Nephron progenitor cell (in vitro differentiated cells): ENCODE measurements around the gene SELENON.

ENCODE experiments used
- DNase-seq: peaks from one replicate; pipeline ENCODE4 v3.0.0; 2021
- H3K27ac Mint-ChIP-seq: 2 replicates; pipeline ENCODE4 v1.8.0; 2021; ENCODE audit warnings: mild to moderate bottlenecking, moderate library complexity, mixed read lengths
- H3K27me3 Mint-ChIP-seq: 2 replicates; pipeline ENCODE4 v1.8.0; 2021; ENCODE audit warnings: mild to moderate bottlenecking, low read depth, mixed read lengths; ENCODE audit not compliant: poor library complexity
- H3K36me3 Mint-ChIP-seq: 2 replicates; pipeline ENCODE4 v1.8.0; 2021; ENCODE audit warnings: low read depth, mixed read lengths
- H3K4me1 Mint-ChIP-seq: 2 replicates; pipeline ENCODE4 v1.8.0; 2021; ENCODE audit warnings: mixed read lengths
- H3K4me3 Mint-ChIP-seq: 2 replicates; pipeline ENCODE4 v1.8.0; 2021; ENCODE audit warnings: mild to moderate bottlenecking, moderate library complexity, mixed read lengths
- H3K9me3 Mint-ChIP-seq: 2 replicates; pipeline ENCODE4 v1.8.0; 2021; ENCODE audit warnings: mild to moderate bottlenecking, moderate library complexity, mixed read lengths
- CTCF ChIP-seq: fragments of 200-600 bp; sonication (generic); IDR thresholded peaks from 2 replicates; pipeline ENCODE4 v1.5.0; 2021; ENCODE audit warnings: antibody characterized with exemption

The SELENON gene

DNA sequence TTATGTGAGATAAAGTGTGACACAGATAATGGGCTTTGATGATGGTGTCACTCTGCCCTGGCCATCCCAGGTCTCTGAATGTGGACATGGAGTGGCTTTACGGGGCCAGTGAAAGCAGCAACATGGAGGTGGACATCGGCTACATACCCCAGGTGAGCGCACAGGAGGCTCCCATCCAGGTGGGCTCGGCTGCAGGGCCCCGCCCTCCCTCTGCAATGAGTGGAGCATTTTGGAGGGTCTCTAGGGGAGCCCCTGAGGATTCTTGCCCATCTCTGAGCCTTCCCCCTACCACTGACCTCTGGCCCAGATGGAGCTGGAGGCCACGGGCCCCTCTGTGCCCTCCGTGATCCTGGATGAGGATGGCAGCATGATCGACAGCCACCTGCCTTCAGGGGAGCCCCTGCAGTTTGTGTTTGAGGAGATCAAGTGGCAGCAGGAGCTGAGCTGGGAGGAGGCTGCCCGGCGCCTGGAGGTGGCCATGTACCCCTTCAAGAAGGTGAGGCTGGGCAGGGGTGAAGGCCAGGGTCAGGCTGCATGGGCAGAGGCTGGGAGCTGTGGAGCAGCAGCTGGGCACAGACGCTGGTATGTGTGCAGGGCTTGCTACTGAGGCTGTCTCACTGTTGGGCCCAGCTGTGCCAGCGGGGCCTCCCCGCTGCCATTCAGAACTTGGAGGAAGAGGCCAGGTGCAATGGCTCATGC is 11.5 kb downstream of the SELENON start:
- Mint-ChIP-seq H3K4me3 (no peak overlapping the region), H3K9me3 (no peaks in the 10 kb centered on the region), H3K36me3 (peaks cover 4% of the 10 kb centered on the region), H3K27me3 (peaks cover 3% of the 10 kb centered on the region), H3K27ac (no peak overlapping the region), H3K4me1 (peaks cover 5% of the 10 kb centered on the region)
- DNase-seq = no peak
- TF ChIP-seq CTCF = no peak

- H3K4me1 Mint-ChIP-seq = peaks cover 13% of the 10 kb centered on the region
- peaks cover 3% of the 10 kb centered on the region for H3K27me3 Mint-ChIP-seq
- DNase-seq = no peak
- no peak overlapping the region for H3K4me3 Mint-ChIP-seq
- H3K27ac Mint-ChIP-seq = no peak overlapping the region
- TF ChIP-seq CTCF = no peak
- H3K36me3 Mint-ChIP-seq = peaks cover 4% of the 10 kb centered on the region
- no peaks in the 10 kb centered on the region for H3K9me3 Mint-ChIP-seq
Observed at GRCh38 chr1:25813071-25813733, 13.2 kb downstream of the SELENON start.

GRCh38 chr1:25813734-25814471 is 13.9 kb downstream of the SELENON start:
- Mint-ChIP-seq H3K9me3 (no peaks in the 10 kb centered on the region), H3K27me3 (no peaks in the 10 kb centered on the region), H3K4me1 (peaks cover 20% of the 10 kb centered on the region), H3K4me3 (no peak overlapping the region), H3K27ac (no peak overlapping the region), H3K36me3 (peaks cover 3% of the 10 kb centered on the region)
- no peak for DNase-seq
- TF ChIP-seq CTCF = no peak

- Mint-ChIP-seq H3K27ac (no peak overlapping the region), H3K27me3 (no peaks in the 10 kb centered on the region), H3K36me3 (no peaks in the 10 kb centered on the region), H3K4me1 (peaks cover 24% of the 10 kb centered on the region), H3K9me3 (no peaks in the 10 kb centered on the region), H3K4me3 (no peak overlapping the region)
- no peak for TF ChIP-seq CTCF
- no peak for DNase-seq
Observed at GRCh38 chr1:25814549-25815087, 14.6 kb downstream of the SELENON start.

DNA sequence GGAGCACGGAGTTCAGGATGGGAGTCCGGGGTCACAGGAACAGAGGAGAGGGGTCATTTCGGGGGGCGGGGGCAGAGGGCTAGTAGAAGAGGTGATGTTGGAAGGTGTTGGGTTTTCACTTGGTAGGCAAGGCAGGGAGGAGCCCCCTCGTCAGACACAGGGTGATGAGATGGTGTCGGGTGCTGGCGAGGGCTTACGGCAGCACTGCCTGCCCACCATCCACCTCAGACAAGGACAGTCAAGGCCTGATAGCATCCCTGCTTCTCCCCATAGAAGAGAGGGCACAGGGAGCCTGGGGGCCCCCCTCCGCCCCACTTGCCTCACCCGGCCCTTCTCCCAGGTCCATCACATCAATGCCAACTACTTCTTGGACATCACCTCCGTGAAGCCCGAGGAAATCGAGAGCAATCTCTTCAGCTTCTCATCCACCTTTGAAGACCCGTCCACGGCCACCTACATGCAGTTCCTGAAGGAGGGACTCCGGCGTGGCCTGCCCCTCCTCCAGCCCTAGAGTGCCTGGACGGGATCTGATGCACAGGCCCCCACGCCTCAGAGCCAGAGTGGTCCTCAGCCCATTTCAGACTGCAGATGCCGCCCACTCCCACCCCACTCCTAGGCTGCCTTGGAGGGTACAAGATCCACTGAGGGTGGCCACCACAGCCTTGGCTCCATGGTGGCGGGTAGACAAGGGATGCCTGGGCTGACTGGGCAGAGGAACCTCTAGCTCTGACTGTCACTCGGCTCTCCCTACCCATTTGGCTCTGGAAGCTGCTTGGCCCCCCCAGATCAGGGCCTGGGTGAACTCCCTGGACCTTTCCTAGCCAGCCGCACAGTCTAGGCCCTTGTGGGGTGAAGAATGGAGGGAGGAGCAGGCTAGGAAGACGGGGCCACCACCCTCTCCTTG is 15.5 kb downstream of the SELENON start:
- H3K4me1 Mint-ChIP-seq = peaks cover 22% of the 10 kb centered on the region
- no peaks in the 10 kb centered on the region for H3K36me3 Mint-ChIP-seq
- no peak for TF ChIP-seq CTCF
- no peak overlapping the region for H3K4me3 Mint-ChIP-seq
- DNase-seq = no peak
- H3K9me3 Mint-ChIP-seq = no peaks in the 10 kb centered on the region
- H3K27ac Mint-ChIP-seq = no peak overlapping the region
- H3K27me3 Mint-ChIP-seq = no peaks in the 10 kb centered on the region
